HL-60 (cell line): ENCODE data around the gene LIME1.

Experiments used
- DNase-seq, 2 experiments: peaks; one replicate each; pipeline ENCODE4 v3.0.0-alpha.2; 2010 to 2020; ENCODE audit warnings: low read depth in 1 of 2, low spot score in 1 of 2
- H3K27ac ChIP-seq: fragments of 250-450 bp; sonication (Bioruptor Pico); replicated peaks from 2 replicates; pipeline ENCODE4 v1.5.1; 2020; ENCODE audit warnings: mild to moderate bottlenecking, moderate library complexity
- H3K27me3 ChIP-seq: fragments of 250-450 bp; sonication (Bioruptor Pico); 2 replicates; pipeline ENCODE4 v1.5.1; 2021; ENCODE audit warnings: mild to moderate bottlenecking, moderate library complexity; ENCODE audit not compliant: insufficient read depth, poor library complexity, severe bottlenecking
- H3K4me3 ChIP-seq: replicated peaks from 2 replicates; pipeline ENCODE4 v1.5.1; 2011; ENCODE audit warnings: mild to moderate bottlenecking, control low read depth, low read length; ENCODE audit not compliant: insufficient read depth
- CTCF ChIP-seq: IDR thresholded peaks from one replicate; pipeline ENCODE4 v1.5.1; 2011; ENCODE audit warnings: low read length, control low read depth, inconsistent platforms; ENCODE audit not compliant: insufficient read depth
- GABPA ChIP-seq: IDR thresholded peaks from 2 replicates; pipeline ENCODE4 v1.6.1; 2012; ENCODE audit warnings: low read depth
- POLR2AphosphoS5 ChIP-seq: IDR thresholded peaks from 2 replicates; pipeline ENCODE4 v1.6.1; 2012; ENCODE audit warnings: low read depth
- REST ChIP-seq: IDR thresholded peaks from 2 replicates; pipeline ENCODE4 v1.6.1; 2012; ENCODE audit warnings: low read depth; ENCODE audit not compliant: insufficient replicate concordance
- SPI1 ChIP-seq: IDR thresholded peaks from 2 replicates; pipeline ENCODE4 v1.6.1; 2012; ENCODE audit warnings: low read depth, mild to moderate bottlenecking, borderline replicate concordance

Gene LIME1

GRCh38 chr20:63711085-63711645 lies 25.3 kb upstream of the LIME1 start:
- DNase-seq, result no peak
- Histone ChIP-seq H3K4me3 (no peak overlapping the region), H3K27ac (no peak overlapping the region), H3K27me3 (no peaks in the 10 kb centered on the region)
- no peak for TF ChIP-seq SPI1
- TF ChIP-seq REST, result no peak
- no peak for TF ChIP-seq CTCF
- TF ChIP-seq GABPA, result no peak
- no peak for TF ChIP-seq POLR2AphosphoS5

- Histone ChIP-seq H3K27me3 (no peaks in the 10 kb centered on the region), H3K27ac (no peak overlapping the region), H3K4me3 (no peak overlapping the region)
- TF ChIP-seq REST (no peak), SPI1 (no peak), POLR2AphosphoS5 (no peak), CTCF (no peak), GABPA (no peak)
- DNase-seq, result no peak
These were observed 24.3 kb upstream of the LIME1 start for GRCh38 chr20:63712191-63712590.

GRCh38 chr20:63714858-63715257 lies 21.6 kb upstream of the LIME1 start:
- DNase-seq, result no peak
- Histone ChIP-seq H3K27me3 (no peaks in the 10 kb centered on the region), H3K4me3 (no peak overlapping the region), H3K27ac (no peak overlapping the region)
- TF ChIP-seq SPI1, result no peak
- TF ChIP-seq POLR2AphosphoS5, result no peak
- TF ChIP-seq REST, result no peak
- TF ChIP-seq CTCF, result no peak
- no peak for TF ChIP-seq GABPA
